Stimulated activated CD8-positive, alpha-beta memory T cell treated with anti-CD3 and anti-CD28 coated beads, Interleukin-4, amount 100 ng/mL, for 4 hours (primary cell): Measurements from ENCODE around the gene GTF2H3.
"Not testable (repeated sequence)": the region's sequence is repeated elsewhere in the genome, so short reads cannot be mapped to it uniquely, and the experiment has no call there.

Experiments used
- DNase-seq, 2 donors: peaks; one replicate each; pipeline ENCODE4 v3.0.0-alpha.2; 2020; ENCODE audit warnings: low read depth in 2 of 2, low spot score in 1 of 2

Gene GTF2H3

DNA sequence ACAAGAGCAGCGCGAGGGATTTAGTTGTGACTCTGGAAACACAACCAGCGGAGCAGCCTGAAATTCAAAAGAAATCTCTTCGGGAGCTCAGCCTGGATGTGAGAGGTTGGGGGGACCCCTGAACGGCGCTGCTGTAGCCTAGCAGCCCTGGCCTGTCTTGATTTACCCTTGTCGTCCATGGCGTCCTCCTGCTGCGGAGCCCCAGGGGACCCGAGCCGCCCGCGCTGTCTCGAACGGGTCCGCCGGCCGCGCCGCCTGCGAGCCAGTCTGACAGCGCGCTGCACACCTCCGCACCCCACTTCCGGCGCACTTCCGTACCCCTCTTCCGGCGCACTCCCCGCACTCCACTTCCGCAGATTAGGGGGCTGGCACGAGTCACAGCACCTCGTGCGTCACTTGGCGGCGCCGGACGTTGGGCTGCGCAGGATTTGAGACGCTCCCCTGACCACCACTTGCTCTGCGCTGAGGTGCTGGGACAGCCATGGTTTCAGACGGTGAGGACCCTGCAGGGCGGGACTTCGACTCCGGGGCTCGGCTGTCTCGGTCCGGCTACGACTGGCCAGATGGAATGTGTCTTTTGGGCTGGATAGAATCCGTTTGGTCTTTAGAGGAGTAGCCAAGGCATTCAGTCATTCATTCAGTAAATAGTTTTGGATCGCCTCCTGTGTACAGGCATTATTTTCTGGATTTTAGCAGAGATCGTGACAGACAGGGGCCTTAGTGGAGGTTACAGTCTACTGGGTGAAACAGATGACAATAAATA lies at the start of gene GTF2H3, which contains the start of gene EIF2B1:
TSS of gene GTF2H3 (plus strand) at position 451 of the 763 bp plus-strand sequence. CDS start at position 482, 31 bp downstream.
TSS of gene EIF2B1 (minus strand) at position 308 of the 763 bp plus-strand sequence. CDS start at position 179, 129 bp downstream.
- peak; percentile 91 to 96 for DNase-seq

DNA sequence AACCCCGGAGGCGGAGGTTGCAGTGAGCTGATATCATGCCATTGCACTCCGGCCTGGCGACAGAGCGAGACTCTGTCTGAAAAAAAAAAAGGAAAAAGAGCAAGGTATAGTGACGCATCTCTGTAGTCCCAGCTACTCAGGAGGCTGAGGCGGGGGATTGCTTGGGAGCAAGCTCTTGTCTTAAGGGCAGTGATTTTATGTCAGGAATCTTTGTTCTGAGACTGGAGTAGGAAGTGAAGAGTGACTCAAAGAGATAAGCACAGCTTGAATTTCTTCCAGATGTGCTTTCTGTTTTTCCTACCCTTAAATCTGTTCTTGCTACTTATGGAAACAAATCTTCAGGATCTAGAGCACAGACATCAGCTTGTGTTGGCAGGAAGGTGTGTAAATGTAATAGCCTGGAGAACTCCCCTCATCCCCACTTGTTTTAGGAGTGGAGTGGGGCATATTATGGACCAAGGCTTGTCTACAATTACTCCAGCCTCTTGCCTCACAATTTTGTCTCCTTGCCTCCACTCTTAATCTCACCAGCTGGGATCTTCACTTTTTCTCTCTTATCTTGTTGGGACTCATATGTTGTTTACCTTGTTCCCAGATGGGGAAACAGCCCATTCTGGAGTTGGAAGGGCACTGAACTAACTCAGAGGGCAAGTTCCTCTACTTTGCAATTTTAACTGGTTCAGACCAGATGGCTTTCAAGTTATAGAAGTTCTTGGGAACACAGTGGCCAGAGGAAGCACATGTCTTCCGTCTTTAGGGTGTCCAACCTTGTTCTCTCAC lies 41.7 kb upstream of the GTF2H3 start:
- no peak for DNase-seq

DNA sequence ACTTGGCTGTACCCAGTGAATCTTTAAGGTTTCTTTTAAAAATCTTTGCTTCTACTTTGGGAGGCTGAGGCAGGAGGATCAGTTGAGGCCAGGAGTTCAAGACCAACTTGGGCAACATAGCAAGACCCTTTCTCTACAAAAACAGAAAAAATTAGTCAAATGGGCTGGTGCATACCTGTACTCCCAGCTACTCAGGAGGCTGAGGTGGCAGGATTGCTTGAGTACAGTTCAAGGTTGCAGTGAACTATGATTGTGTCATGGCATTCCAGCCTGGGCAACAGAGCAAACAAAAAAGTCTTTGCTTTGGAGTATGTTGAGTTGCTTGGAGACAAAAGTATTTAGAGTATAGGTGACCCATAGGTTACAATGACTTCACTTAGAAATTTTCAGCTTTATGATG lies 37.9 kb upstream of the GTF2H3 start:
- DNase-seq: no peak

DNA sequence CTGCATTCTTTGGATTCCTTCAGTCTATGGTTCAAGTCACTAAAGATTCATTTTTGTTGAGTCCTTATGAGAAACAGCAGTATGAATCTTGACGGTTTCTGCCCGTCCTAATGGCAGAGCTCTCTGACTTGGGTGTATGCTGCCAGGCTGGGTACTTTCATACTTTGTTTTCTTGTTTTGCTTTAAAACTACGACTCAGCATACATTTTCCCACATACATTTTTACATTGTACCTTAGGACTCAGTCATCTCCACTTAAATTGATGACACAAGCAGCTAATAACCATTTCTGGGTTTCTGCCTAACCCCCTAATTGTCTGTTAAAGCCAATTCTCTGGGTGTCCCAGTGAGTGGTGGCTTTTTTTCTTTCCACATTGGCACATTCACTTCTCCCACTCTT lies 36.5 kb upstream of the GTF2H3 start:
- DNase-seq: no peak

DNA sequence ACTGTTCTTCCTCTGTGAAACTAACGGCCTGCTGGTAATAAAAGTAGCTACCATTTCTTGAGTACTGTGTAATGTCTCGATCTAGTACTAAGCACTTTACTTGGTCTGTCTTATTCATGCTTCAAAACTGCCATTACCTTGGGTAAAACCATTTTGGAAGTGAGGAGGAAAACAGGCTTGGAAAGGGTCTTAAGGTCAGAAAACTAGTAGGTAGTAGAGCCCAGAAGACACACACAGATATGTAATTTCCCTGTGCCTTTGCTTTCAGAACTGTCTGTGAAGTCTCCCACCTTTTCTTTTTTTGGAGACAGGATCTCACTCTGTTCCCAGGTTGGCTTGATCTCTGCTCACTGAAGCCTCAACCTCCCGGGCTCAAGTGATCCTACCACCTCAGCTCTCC lies 35.1 kb upstream of the GTF2H3 start:
- no peak for DNase-seq

DNA sequence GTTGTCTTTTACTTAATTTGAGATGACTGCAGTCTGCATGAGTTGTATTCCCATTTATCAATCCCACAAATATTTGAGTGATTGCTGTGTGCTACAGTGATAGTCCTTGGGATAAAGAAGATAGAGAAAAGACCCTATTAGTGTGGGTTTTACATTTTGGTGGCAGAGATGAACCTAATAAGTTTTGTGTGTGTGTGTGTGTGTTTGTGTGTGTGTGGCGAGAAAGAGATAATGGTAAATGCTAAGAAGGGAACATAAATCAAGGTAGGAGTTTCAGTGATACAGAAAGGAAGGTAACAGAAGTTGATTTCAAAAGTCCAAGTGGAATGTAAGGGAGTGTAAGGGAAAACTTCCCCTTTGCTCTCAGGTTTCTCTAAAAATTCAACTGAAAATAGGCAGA lies 34.3 kb upstream of the GTF2H3 start:
- DNase-seq: no peak

DNA sequence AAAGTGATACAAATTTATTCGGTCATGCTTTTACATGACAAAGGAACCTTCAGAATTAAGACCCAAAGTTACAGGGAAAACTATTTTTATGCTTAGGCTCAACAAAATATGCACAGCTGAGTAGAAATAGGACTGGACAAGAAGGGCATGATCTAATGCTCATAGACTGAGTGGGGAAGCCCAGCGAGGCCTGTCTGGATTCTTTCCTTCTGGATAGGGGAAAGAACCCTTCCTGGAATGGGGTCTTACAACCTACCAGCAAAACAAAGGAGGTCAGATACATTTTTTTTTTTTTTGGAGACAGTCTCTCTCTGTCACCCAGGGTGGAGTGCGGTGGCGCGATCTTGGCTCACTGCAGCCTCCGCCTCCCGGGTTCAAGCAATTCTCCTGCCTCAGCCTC lies 33.9 kb upstream of the GTF2H3 start:
- DNase-seq: no peak

DNA sequence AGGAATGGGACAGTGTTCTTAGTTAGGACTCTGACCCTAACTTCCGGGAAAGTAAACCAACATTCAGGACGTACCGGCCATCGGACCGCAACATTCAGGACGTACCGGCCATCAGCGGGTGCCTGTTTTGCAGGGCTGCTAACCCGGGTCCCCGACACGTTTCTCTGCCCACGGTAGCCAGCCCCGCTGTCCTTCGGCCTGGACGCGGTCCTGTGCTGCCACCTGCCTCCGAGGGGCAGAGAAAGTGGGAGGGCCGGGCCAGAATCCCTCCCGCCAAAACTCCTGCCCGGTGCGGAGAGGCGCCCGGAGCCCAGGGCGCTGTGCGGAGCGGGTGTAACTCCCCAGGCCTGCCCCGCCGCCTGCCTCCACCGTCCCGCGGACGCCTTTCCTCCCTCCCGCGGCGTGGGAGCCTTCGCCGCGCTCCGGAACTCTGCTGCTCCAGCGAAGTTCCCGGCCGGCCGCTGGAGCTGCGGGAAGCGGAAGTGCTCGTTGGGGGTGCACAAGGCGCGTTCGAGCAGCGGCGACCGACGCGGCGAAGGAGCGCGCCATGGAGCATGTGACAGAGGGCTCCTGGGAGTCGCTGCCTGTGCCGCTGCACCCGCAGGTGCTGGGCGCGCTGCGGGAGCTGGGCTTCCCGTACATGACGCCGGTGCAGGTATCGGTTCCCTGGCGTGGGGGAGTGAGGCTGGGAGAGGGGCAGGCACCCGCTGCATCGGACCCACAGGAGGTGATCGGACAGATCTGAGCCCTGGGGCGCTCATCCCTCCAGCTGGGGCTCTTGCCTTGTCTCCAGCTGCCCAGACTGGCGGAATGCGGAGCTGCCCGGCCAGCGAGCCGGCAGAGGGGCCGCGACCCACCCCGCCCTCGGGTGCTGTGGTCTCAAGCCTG lies 31.8 kb upstream of the GTF2H3 start, which contains the start of gene DDX55:
TSS of gene DDX55 (plus strand) at position 498 of the 888 bp plus-strand sequence. CDS start at position 548, 50 bp downstream.
- DNase-seq: peak; percentile 49 to 69

DNA sequence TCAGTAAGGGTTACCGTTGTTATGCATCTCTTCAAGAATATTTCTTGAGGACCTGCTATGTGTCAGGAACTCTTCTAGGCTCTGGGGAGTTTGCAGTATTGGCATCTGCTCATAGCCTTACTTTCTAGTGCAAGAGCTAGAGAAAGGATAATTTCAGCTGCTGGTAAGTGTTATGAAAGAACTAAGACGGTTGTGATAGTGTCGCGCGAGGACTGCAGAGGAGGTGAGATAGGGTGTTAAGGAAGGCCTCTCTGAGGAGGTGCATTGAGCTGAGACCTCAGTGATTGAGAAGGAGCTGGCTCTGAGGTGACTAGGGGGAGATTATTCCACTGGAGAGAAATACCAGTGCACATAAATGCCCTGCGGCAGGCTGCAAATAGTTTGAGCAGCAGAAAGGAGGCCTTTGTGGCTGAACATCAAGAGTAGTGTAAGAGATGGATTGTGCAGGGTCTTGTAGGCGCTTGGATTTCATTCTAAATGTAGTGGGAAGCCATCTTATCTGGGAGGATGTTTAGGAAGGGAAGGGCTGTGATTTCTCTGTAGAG lies 30.9 kb upstream of the GTF2H3 start:
- no peak for DNase-seq

DNA sequence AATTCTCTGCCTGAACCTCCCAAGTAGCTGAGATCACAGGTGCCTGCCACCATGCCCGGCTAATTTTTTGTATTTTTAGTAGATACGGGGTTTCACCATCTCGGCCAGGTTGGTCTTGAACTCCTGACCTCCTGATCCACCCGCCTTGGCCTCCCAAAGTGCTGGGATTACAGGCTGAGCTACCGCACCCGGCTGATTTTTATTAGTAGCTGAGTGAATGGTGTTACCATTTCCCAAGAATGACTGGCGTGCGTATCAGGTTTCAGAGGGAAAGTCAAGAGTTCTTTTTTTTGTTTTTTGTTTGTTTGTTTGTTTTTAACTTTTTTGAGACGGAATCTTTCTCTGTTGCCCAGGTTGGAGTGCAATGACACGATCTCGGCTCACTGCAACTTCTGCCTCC lies 30.1 kb upstream of the GTF2H3 start:
- DNase-seq: not testable (repeated sequence)

DNA sequence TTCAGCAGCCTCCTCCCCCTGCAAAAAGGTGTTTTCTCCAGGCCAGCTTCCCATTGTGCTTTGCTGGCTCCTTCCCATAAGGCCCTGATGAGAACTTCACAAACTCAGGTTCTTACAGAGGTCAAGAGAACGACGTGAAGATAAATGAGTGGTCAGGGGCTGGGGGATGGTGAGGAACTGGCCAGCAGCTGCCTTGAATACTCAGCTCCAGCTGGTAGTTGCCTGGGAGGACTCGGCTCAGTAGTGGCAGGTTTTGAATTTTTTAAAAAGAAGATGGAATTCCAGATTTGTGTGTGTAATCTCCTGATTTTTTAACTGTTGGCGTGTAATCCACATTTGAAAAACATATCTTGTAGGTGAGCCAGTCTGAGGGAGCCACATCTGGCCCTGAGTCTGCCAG lies 25.9 kb upstream of the GTF2H3 start:
- no peak for DNase-seq

DNA sequence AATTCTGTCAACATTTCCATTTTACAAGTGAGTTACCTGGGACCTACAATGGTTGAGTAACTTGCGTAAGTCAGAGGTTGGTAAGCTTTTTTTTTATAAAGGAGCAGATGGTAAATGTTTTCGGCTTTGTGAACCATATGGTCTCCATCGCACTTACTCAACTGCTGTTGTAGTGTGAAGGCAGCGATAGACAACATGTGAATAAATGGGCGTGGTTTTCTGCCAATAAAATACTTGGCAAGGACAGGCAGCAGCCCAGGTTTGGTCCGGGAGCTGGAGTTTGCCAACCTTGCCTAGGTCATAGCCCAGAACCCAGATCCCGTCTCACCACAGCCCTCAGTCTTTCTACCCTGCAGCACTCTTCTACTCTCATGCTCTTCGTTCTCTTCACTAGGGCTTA lies 25.4 kb upstream of the GTF2H3 start:
- no peak for DNase-seq

DNA sequence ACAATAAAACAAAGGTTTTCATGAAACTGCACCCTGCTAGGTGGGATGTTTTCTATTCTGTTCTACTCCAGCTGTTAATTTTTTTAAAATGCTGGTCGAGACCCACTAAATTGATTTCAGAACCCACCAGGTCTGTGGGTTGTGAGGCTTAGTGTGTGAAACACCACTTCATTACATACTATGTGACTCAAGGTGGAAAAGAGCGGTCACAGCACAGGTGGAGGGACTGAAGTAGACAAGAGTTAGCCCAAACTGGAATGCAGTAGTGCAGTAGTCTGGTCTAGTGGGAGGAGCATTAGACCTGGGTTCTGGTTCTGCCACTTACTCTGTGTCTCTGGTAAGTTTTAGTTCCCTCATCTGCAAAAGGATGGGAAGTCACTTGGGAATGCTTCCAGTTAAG lies 19.5 kb upstream of the GTF2H3 start:
- DNase-seq: no peak

DNA sequence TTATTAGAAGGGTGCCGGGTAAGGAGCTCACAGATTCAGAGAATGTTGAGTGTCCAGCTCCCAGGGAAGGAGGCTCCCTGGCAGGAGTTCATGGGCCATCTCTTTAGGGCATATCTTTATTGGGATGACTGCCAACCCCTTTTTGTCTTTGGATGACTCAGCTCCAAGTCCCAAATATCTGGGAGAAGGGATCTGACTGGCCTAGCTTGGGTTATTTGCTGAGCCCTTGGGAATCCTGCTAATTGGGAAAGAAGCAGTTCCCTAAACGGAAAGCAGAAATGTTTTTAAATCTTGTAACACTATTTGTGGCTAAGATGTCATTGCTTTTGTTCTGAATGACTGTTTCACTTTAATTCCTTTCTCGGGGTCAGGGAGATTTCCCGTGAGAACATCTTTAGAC lies 19.1 kb upstream of the GTF2H3 start:
- no peak for DNase-seq

DNA sequence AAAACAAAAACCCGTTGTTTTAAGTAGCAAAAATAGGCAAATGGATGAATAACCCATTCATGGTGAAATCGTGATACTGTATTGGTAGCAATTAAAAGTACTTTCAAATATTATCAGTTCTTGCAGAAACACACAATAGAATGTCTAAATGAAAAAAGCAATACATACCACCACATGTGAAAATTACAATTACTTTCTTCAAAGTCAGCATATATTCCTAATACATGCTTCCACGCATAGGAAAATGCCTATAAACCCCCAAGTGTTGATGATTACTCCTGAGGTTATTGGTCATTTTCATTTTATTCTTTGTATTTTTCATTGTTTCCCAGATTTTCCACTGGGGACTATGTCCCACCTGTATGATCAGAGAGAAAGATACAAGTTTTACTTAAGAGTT lies 16.5 kb upstream of the GTF2H3 start:
- no peak for DNase-seq

DNA sequence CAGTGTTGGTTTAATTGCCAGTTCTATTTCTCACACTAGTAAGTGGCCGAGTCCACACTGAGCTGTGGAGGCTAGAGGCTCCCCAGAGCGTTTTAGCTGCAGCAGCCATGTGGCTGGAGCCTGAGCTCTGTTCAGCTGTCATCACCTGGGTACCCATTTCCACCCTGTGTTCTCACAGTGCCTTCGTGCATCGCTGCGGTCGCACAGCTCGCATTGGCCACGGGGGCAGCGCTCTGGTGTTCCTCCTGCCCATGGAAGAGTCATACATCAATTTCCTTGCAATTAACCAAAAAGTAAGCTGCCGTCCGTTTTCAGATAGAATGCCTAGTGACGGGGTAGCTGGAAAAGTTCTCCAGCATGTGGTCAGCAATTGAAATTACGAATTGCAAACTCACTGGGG lies 16.0 kb upstream of the GTF2H3 start:
- DNase-seq: no peak

DNA sequence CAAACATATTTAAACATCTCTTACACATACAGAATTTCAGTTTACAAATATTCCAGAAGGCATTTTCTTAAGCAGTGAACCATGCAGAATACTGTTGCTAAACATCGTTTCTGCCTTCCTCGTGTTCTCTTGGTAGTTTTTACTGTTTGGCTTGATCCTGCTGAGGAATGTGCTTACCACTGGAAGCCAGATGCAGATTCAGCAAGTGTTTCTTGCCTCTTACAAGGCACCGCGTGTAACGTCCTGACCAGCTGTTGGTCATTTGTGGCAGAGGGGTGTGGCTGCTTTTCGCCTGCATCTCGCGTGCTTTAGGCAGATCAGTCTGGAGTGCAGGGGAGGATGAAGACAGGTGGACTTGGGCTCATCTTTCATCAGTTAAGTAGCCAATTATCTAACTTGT lies 12.5 kb upstream of the GTF2H3 start:
- DNase-seq: no peak

DNA sequence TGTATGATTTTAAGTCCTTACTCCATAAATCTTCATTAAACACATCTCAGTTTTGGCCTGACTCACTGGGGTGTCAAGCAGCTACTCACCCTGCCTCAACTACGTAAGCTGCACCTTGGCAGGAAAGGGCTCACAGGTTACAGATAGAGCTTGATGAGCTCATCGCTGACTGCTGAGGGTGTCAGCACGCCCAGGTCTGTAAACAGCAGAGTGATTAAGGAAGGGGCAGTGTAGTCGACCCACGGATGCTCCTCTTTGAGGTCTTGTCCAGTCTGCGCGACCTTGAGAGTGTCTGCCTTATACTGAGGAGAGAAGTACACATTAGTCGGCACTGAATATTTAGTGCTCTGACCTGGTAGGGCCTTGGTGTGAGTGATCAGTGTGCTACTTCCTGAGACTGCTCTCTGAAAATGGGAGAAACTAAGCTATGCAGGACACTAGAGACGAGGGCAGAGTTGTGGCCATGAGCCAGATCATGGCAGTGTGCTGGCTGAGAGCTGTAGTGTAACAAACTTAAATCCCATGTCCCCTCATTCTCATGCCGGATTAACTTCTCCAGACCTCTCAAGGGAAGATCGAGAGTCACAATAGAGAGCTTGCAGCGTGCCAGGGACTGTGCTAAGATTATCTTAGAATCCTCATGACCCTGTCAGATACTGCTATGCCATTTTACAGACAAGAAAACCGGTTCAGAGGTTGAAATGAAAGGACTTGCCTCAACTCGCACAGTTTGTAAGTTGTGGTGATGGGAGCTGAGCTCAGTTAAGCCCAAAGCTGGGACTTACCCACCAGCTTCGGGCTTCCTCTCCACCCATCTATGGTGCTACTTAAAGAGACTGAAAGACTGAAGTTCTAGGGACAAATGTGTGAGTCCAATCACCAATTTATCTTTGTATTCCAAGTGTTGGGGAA lies 11.8 kb upstream of the GTF2H3 start:
- no peak for DNase-seq

DNA sequence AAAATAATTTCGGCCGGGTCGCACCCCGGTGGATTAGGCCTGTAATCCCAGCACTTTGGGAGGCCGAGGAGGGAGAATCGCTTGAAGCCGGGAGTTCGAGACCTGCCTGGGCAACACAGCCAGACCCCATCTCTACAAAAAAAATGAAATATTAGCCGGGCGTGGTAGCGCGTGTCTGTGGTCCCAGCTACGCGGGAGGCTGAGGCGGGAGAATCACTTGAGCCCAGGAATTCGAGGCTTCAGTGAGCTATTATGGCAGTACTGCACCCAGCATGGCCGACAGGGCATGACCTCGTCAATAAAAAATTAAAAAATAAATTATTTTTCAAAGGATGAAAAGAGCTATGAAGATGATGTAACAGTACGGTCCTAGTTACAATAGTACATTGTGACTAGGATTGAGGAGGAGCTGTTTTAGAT lies 523 bp downstream of the GTF2H3 start:
- DNase-seq: no peak

DNA sequence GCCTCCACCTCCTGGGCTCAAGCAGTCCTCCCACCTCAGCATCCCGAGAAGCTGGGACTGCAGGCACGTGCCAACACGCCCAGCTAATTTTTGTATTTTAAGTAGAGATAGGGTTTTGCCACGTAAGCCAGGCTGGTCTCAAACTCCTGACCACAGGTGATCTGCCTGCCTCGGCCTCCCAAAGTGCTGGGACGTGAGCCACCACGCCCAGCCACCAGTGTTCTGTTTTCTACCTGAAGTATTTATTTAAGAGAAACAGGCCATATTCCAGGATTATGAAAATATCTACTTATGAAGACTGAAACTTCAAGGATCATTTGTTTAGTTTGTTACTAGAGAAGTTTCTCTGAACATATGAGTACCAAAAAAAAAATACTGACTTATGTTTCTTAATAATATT lies 10.3 kb downstream of the GTF2H3 start:
- no peak for DNase-seq
